Stimulated activated CD8-positive, alpha-beta memory T cell treated with anti-CD3 and anti-CD28 coated beads, Interleukin-2, amount 100 ng/mL, for 1 hour (primary cell): ENCODE results near the gene SMAD9.

Experiments used
- DNase-seq, 2 donors: peaks; one replicate each; pipeline ENCODE4 v3.0.0-alpha.2; 2020; ENCODE audit warnings: low read depth in 2 of 2

The SMAD9 gene

DNA sequence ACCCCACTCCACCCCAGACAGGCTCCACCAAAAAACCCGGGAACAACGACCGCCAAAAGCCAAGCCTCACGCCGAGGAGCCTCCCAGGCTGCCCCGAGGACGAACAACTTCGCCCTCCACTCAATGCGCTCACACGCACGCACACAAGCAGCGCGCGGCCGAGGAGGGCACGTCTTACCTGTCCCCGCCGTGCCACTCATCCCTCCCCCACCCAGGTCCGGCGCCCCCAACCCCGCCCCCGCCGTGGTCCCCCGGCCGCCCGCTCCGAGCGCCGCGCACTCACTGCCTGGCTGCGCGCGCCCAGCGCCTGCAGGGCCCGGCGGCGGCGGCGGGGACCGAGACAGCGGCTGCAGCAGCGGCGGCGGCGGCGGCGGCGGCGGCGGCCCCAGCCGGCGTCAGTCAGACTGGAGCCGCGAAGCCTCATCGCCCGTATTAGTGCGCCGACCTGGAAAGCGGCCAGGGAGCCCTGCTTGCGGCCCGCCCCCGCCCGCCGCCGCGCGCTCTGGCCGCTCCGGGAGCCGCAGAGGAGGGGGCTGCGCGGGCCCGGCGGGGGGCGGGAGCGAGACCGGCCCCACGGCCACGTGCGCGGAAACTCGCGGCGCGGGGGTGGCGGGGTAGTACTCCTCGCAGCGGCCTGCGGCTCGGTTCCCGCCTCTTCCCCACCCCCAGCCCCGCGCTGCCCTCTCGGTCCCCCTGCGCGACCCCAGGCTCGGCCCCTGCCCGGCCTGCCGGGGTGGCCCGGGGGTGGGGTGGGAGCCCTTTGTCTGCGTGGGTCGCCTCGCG is at the start of gene SMAD9:
TSS of gene SMAD9 (minus strand) at position 406 of the 783 bp plus-strand sequence. CDS start 40,549 bp downstream, outside the sequence.
- DNase-seq, result no peak

DNA sequence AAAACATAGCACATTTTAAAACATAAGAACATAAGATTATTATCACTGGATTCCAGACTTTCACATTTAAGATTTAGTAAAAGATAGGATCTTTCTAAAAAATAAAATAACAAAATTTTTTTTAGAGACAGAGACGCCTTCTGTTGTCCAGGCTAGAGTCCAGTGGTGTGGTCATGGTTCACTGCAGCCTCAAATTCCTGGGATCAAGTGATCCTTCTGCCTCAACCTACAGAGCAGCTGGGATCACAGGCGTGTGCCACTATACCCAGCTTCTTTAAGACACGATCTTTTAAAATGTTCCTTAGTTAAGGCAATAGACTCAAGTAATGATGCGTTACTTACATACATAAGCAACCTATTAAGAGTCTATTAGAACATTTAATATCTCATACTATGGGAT is 46.4 kb upstream of the SMAD9 start:
- no peak for DNase-seq

DNA sequence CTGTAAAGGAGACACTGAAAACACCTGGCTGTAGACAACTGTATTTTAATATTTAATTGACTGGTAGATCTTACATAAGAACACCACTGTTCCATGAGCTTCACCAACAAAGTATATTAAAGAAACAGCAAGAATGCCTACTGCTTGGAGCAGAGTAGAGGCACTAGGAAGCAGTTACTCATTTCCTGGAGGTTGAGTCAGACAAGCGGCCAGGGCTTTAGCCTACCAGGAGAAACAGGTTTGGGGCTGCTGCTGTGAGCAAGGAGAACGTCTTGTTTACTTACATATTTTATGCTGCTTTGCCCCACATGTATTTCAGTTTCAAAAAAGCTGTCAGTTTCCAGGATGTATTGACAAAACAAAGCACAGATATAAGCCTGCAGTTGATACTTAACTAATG is 45.7 kb upstream of the SMAD9 start:
- DNase-seq, result no peak

DNA sequence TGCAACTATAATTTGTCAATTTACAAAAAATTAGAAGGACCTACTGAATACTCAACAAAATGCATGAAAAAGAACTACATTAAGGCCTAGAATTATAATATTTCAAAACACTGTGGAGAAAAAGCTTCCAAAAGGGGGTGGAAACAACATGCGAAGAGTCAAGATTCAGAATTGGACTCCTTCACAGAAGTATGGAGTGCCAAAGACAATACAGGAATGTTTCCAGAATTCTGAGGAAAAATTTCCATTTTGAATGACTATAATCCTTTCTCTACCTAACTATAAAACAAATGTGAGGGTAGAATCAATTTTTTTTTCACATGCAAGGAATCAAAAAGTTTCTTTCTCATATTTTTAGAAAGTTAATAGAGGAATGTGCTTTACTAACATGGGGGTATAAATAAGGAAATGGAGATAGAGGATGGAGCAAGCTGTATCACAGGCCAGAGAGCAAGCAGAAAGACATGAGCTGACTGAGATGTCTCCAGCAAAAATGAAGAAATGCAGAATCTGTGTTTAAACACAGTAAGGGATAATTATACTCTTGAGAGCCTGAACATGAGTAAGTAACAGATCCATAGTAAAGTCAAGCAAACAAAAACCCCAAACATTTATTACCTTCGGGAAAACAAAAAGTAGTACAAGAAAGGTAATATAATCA is 39.5 kb upstream of the SMAD9 start:
- no peak for DNase-seq

DNA sequence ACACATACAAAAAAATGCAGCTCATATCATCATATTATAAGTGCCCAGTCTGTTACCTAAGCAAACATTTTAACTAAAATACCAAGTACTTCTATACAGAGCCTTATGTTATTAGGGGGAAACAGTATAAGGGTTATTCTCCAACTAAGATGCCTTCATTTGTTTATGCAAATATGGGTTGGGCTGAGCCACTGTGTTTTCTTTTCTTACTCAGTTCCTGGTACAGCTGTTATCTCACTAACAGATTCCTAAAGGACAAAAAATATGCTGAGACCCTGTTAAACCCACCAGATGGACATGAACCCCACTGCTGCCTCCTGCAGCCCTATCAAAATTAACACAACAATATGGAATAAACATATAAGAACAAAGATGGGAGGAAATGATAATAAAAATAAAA is 34.5 kb upstream of the SMAD9 start:
- no peak for DNase-seq

DNA sequence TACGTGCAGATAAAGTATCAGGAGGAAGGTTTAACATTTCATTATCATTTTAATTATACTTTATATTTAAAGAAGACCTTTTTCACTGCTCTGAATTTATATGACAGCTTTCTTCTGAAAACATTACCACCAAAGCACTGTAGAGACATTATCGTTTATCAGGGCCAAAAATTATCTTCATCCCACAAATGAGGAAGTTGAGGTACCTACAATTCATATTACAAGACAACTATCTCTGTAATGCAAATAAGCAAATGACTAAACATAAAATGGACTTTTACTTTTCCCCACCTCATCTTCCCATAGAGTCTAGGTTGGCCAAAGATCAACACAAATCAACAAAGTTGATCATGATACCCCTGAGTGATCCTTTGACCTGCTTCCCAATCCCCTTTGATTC is 30.9 kb upstream of the SMAD9 start:
- no peak for DNase-seq

DNA sequence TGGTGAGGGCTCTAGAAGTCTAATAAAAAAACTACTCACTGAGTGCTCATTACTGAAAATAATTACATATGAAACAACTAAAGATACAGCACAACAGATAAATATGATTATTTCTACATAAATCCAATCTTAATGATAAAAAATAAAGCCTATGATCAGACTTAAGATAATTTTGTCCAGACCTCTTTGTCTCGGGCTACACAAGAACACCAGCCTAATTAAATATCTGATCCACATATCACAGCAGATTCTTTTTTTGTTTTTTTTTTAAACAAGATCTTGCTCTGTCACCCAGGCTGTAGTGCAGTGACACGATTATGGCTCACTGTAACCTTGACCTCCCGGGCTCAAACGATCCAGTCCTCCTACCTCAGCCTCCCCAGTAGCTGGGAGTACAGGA is 30.3 kb upstream of the SMAD9 start:
- DNase-seq, result no peak

DNA sequence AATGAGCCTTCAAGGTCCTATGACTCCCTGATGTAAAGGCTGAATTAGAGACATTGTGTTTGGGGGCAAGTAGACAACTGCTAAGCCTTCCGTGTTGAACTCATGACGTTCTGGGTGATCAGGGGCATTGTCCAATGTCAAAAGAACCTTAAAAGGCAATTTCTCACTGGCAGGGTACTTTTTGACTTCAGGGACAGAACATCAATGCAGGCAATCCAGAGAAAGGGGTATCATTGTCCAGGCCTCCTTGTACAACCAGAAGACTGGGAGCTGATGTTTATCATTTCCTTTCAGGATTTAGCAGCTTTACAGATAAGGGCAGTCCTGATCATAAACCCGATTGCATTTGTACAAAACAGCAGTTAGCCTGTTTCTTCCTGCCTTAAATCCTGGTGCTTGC is 25.0 kb upstream of the SMAD9 start:
- no peak for DNase-seq

DNA sequence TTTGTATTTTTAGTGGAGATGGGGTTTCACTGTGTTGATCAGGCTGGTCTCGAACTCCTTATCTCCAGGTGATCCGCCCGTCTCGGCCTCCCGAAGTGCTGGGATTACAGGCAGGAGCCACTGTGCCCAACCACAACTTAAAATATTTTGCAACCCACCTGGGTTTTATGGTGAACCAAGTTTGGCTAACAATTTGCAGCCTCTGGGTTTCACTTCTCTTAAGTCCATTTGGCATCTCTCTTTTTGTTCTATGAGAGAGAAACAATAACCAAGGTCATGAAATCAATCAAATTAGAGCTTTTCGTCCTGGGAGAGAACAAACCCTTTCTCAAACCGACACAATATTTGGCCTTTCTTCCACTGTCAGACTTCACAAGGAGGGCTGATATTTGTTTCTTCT is 5.6 kb upstream of the SMAD9 start:
- no peak for DNase-seq

DNA sequence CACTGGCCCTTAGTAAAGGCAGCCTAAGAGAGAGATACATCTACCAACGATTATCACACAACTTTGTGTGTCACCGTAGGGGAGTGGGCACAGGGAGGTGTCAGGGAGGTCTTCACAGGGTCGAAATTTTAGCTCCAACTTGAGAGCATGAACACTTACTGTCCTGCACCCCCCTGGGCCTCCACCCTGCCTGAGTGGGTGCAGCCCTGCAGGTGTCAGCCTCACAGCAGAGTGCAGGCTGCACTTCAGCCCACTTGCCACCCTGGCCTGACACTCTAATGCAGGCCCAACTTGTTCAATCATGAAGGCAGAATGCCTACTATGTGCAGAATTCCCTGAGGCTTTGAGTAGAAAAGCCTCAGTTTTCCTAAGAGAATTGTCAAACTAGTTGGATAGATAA is 4.0 kb upstream of the SMAD9 start:
- DNase-seq, result no peak

DNA sequence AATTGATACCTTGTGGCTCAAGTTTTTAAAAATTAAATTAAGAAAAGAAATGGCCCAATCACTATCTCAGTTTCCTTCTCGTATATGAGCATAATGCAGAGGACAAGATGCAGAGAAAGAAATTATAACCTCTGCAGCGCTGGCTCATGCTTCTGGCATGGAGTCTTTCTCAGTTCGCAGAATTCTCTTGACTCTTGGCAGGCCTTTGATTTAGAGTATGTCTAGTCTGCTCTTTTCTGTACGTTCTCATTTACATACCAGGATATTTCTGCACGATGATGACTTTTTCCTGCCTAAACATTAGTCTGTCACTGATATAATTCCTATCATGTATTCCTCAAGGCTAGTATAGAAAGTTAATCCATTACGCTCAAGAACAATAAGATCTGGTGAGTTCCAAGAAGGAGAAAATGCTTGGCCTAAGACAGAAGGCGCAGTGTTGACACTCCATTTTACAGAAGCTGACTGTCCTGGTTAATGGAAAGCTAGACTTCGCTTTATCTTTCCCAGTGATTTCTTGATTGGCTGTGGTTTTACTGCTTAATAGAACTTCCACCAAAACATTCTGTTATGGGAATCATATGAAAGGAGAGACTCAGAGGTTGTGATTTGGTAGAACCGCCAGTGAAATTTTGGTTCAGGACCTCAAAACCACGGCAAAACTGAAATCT is 1.7 kb upstream of the SMAD9 start:
- DNase-seq, result no peak

DNA sequence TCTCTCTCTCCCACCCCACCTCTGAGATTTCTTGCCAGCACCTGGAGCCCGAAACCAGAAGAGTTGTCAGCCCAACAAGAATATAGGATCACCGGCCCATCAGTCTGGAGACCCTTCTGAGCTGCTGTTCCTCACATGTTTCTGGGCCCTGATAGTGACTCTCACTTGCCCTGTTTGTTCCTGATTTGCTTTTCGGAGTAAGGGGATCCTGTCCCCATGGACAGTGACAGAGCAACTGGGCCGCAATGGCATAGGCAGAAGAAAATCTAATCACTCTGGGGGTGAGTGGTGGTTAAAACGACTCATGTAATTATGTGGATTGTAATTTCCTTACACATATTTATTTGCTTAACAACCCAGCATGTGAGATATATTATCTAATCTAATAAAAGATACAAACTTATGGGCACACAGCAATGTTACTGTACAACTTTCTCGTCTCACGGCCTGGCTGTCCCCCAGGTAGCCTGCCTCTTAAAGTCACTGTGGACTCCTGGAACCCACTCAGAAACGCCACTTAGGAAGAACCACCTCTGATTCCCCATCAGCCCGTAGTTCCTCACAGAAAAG is 663 bp upstream of the SMAD9 start:
- no peak for DNase-seq

DNA sequence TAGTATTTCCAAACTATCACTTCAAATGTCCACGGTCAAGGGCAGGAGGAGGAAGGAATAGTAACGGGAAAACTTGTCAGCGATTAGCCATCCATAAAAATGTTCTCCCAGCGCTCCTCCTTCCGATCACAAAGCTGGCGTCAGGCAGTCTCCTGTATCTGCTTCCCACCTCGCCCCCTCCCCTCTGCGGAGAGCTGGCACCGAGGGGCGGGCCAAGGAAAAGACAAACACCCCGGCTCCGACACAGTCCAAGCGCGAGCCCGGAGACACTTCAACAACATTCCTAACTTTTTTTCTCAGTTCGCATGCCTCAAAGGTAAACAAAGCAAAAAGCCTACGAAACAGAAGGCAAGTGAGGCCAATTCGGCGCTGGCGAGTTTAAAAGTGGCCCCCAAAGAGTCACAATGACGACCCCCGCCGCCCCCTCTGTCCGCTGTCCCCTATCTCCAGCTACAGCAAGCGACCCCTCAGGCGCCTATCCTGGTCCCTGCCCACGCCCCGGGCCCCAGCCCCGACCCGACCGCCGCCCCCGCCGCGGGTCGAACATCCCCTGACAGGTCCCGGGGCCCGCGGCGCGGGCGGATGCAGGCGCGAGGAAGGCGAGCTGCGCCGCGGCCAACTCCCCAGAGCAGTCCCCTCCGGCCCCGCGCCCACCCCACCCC is 736 bp downstream of the SMAD9 start:
- no peak for DNase-seq

DNA sequence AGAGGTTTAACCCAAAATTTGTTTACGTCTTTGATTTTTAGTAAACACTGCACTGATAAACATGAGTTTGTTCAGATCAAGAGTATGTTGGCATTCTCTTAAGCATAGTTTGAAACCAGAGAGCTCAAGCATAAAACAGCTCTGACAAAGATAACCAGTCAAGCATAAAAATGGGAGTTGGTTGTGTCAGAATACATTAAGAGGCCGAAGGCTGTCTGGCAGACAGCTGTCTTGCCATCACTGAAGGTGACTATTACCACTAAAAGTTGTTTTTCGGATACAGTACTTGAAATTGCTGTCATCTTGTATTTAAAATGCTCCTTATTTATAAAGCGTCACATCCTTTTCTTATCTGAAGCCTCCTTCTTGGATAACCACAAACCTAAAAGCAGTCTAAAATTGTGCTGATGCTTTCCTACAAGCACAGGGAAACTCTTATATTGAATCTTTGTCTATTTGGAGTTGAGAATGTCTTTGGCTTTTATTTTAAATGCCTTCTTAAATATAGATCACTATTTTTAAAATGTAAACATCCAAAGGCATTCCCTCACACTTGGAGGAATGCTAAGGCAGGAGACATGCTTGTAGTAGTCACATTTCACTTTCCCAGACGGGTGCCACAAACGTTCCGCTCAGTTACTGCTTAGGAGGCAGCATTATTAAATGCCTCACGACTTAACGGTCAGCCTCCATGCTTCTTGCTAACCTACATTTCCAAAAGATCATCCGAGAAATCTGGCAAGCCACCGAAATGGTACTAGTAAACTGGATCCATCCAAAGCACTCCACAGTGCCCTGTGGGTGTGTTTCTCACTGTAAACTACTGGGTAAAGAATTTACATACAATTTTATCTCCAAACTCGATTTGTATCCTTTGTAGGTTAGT is 1.5 kb downstream of the SMAD9 start:
- no peak for DNase-seq

DNA sequence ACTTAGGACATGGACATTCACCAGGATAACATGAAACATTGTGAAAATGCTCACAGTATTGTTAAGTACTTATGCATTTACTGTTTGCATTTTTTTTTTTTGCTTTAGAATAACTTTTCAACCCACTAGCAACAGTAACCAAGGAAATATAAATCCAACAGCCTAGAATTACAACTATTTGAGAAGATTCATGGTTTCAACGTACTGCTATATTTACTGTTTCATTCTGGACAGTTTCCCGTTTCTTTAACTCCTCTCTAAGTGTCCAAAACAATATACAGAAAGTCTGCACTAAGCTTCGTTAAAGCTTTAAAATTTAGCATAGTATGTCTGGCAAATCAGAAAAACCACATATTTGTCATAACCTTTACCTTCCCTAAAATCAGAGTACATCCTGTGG is 2.7 kb downstream of the SMAD9 start:
- DNase-seq, result no peak

DNA sequence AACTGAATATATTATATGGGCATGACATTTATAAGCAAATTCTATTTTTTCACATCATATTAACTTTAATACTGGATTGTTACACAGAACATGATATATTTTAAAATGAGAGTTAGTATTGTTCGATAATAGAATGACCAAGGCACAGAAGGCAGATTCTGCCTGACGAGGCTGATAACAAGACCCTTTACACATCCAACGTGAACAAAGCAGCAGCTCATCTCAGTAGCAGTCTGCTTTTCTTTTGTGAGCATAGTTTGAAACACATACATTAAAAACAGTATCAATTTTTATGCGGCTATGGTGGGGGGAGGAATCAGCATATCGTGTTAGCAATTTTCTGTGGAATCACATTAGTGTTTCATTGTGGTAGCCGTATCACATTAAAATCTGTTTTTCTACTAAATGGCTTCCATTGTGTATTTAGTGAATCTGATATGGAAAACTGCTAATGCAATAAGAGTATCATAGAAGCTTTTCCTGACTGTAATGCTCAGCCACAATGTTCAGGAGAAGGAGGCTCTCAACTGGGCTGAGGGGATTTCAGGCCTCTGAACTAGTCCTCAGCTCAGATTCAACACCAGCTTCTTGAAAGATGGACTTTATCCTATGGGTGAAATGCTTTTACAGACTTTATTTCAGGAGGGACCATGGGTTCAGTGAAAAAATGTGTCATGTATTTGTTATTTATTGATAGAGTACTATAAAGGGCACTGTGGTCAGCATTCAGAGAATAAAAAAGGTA is 4.0 kb downstream of the SMAD9 start:
- no peak for DNase-seq

DNA sequence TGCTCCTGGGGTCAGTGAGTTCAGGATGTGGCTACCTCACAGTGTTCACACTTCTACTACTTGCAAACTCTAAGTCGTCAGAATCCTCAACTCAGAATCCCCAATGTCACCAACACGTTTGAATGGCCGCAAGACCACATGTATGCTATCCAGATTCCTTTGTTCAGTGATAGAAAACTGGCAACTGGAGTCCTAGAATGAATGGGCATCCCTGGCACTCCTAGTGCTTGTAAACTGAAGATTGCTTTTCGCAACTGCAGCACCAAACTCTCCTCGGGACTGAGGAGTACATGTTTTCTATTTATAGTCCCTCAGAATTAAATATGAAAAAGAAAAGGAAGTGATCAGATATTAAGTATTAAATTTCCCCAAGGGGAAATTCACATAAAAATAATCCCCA is 4.9 kb downstream of the SMAD9 start:
- no peak for DNase-seq

DNA sequence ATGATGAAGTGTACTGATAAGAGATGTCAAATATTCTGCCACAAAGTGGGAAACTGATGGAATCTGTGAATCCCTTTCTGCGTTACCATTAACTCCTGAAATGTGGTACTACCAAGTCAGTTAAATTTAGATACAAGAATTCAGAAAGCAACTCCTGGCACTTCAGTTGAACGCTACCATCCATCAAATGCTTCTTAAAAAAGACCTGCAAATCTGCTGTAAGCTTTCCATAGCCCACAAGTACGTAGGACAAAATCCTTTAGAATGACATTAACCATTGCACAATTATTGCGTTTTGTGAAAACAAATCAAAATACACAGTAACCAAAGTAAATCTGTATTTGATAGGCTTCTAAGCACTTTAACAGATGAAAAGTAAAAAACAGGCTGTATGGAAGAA is 5.4 kb downstream of the SMAD9 start:
- no peak for DNase-seq

DNA sequence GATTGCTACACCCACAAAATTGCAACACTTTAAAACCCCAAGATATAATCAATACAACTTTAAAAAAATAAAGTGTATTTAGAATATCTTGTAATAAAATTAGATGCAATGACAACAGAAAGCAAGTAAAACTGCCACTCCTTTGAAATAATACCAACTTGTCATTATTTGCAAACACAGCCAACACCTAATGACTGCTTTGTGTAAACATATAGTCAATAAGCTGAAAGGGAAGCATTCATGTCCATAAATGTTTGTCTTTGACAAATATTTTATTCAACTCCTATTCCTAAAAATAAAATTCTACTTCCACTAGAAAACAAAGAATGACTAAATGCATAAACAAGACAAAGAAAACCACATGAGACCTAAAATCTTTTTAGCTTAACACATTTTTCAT is 6.6 kb downstream of the SMAD9 start:
- no peak for DNase-seq

DNA sequence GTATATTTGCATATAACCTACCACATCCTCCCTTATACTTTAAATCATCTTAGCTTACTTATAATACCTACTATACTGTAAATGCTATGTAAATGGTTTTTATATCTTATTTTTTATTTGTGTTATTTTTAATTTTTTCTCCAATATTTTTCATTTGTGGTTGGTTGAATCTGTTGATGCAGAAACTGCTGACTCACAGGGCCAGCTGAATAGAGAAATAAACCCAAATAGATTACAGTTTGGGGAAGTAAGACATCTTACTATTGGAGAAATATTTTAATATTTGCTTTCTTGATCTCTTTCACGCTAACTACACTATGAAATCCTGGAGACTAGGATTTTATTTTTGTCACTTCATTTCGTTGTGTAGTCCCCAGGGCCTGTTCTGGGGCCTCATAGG is 7.1 kb downstream of the SMAD9 start:
- DNase-seq, result no peak
